ENCODE data around the gene MYADML2.

The MYADML2 gene

DNA sequence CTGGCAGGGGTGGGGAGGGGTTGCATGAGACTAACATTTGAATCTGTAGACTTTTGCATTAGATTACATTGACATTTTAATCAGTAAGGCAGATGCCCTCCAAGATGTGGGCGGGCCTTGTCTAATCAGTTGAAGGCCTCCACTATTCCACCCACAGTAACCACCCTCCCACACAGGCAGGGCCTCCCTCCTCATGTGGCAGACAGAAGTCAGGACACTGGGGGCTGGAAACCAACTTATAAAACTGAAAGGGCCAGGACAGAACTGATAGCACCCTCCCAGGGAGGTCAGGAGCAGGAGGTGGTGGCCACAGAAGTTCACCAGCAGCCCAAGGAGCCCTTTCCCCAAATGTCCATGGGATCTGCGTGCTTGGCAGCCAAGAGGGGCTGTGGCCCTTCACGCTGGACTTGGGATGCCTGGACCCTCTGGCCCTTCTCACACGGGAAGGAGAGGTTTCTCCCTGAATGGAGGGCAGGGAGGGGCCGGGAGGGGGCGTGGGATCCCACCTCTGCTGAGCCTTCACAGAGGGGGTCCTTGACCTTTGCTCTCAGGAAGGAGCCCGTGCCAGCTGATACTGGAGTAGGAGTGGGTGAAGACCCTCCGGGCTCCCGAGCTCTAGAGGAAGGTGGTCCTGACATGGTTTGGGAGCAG, 14.6 kb downstream of the MYADML2 start:
- DNase-seq (ENCODE audit: low read depth) = no peak
- TF ChIP-seq CTCF (conservative IDR thresholded peaks at IDR 0.05; ENCODE audit: low read depth, low read length) = no peak
- no peak overlapping the region for H3K4me3 ChIP-seq (ENCODE audit: low read length)

DNA sequence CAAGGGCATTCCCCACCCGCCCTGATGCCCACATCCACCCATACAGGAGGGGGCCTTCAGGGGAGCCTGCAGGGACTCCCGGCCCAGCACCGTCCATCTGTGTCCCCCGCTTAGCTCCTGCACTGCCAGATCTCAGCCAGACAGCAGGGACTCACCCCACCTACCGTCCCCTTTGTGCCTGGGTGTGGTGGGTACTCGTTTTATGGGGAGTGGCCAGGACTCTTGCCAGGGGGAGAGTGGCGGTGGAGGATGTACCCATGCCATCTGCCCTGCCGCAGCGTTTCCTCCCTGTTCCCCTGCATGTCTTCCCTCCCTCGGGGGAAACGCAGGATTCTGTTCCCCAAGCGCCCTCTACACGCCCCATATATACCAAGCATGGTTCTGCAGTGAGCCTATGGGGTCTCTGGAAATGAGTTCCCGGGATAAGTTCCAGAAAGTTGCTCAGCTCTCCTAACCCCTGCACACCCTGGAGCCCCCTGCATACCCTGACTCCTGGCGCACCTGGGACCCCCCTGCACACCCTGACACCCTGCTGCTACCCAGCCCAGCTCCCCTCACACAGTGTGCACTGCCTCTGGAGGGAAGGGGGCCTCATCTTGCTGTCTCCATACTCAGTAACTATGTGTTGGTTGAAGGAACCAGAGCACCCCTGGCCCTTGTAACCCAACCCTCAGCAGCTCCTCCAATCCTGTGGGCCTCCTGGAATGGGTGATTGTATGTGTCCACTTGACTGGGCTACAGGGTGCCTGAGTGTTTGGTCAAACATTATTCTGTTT, 15.3 kb downstream of the MYADML2 start:
- H3K4me3 ChIP-seq (ENCODE audit: low read length) = no peak overlapping the region
- TF ChIP-seq CTCF (conservative IDR thresholded peaks at IDR 0.05; ENCODE audit: low read depth, low read length) = no peak
- no peak for DNase-seq (ENCODE audit: low read depth)

- no peak for TF ChIP-seq CTCF (conservative IDR thresholded peaks at IDR 0.05; ENCODE audit: low read depth, low read length)
- H3K4me3 ChIP-seq (ENCODE audit: low read length) = no peak overlapping the region
- no peak for DNase-seq (ENCODE audit: low read depth)
These were observed 15.9 kb downstream of the MYADML2 start for GRCh38 chr17:81931189-81931556.

GRCh38 chr17:81930142-81931125, 16.6 kb downstream of the MYADML2 start:
- TF ChIP-seq CTCF (conservative IDR thresholded peaks at IDR 0.05; ENCODE audit: low read depth, low read length) = no peak
- H3K4me3 ChIP-seq (ENCODE audit: low read length) = no peak overlapping the region
- no peak for DNase-seq (ENCODE audit: low read depth)

- no peak for DNase-seq (ENCODE audit: low read depth)
- H3K4me3 ChIP-seq (ENCODE audit: low read length) = no peak overlapping the region
- TF ChIP-seq CTCF (conservative IDR thresholded peaks at IDR 0.05; ENCODE audit: low read depth, low read length) = no peak
These were observed 17.5 kb downstream of the MYADML2 start for GRCh38 chr17:81929253-81930141.

DNA sequence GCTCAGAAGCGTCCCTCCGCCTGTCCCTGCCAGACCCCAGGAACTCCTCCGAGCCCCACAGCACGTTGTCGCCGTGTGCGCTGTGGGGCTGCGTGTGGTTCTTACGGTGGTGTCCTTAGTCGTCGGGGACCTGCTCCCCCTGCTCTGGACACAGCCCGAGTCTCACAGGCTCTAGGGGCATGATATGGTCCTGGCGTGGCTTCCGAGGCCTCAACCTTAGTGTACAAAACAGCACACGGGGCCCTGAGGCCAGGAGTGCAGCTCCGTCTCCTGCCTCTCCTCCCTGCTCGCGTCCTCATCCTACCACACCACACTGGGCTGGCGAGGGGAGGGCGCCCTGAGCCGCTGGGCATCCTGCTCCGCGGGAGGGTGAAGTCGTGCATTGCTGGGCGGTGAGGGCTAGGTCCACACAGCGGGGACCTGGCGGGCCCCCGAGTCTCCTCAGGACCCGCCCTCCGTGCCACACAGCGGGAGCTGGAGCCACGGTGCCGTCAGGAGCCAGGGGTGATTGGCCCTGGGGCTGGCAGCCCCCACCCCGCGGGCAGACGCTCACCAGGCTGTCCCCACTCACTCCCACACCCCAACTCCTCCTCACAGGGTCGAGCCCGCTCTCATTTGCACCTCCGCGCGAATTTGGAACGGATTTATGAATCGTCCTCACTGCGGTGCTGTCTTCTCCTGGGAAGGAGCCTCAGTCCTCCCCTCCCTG, 18.3 kb downstream of the MYADML2 start:
- no peak for TF ChIP-seq CTCF (conservative IDR thresholded peaks at IDR 0.05; ENCODE audit: low read depth, low read length)
- DNase-seq (ENCODE audit: low read depth) = no peak
- peak overlapping the region; percentile 45 for H3K4me3 ChIP-seq (ENCODE audit: low read length)
